Lung (tissue), 12 donors: ENCODE results near the gene STN1. TPM values are rescaled to one million over a fixed set of nuclear protein-coding genes. Genes with fewer than 3 reads are reported as not detected.
A peak's percentile ranks its signal among the peaks of the same experiment; 100 is the strongest.

Source experiments
- ATAC-seq: fragments of 200-7000 bp; cut with Tn5 transposase; one replicate; pipeline ENCODE4 v1.9.1; 2020; ENCODE audit warnings: moderate number of reproducible peaks; ENCODE audit not compliant: insufficient read depth, low FRiP score
- DNase-seq, 3 donors: peaks; one replicate each; pipeline ENCODE4 v3.0.0-alpha.2; 2013 to 2017
- H3K27ac ChIP-seq, 2 donors: one replicate each; pipeline ENCODE4 v1.5.1; 2013; ENCODE audit warnings: mild to moderate bottlenecking in 2 of 2, moderate library complexity in 2 of 2, control low read depth in 1 of 2, inconsistent platforms in 1 of 2, low read depth in 1 of 2, low read length in 1 of 2
- H3K27me3 ChIP-seq, 3 donors: one replicate each; pipeline ENCODE4 v1.5.1; 2013; ENCODE audit warnings: low read length in 2 of 3; ENCODE audit not compliant: control insufficient read depth in 3 of 3, insufficient read depth in 3 of 3
- H3K36me3 ChIP-seq, 4 donors: one replicate each; pipeline ENCODE4 v1.5.1; 2013; ENCODE audit warnings: low read length in 4 of 4, mild to moderate bottlenecking in 1 of 4, moderate library complexity in 1 of 4; ENCODE audit not compliant: control insufficient read depth in 4 of 4, insufficient read depth in 4 of 4
- H3K4me1 ChIP-seq, 5 donors: one replicate each; pipeline ENCODE4 v1.5.1; 2013; ENCODE audit warnings: low read length in 5 of 5, mild to moderate bottlenecking in 2 of 5, moderate library complexity in 1 of 5; ENCODE audit not compliant: control insufficient read depth in 5 of 5, insufficient read depth in 5 of 5
- H3K4me3 ChIP-seq: one replicate; pipeline ENCODE4 v1.5.1; 2013; ENCODE audit warnings: mild to moderate bottlenecking, control low read depth, moderate library complexity
- H3K9ac ChIP-seq, 2 donors: one replicate each; pipeline ENCODE4 v1.5.1; 2013; ENCODE audit warnings: low read length in 2 of 2, control low read depth in 1 of 2; ENCODE audit not compliant: insufficient read depth in 1 of 2
- H3K9me3 ChIP-seq, 4 donors: one replicate each; pipeline ENCODE4 v1.5.1; 2013; ENCODE audit warnings: low read length in 3 of 4, mild to moderate bottlenecking in 1 of 4, moderate library complexity in 1 of 4; ENCODE audit not compliant: control insufficient read depth in 4 of 4, insufficient read depth in 3 of 4
- CTCF ChIP-seq: IDR thresholded peaks from 2 replicates; pipeline ENCODE4 v1.5.1; 2012; ENCODE audit warnings: mild to moderate bottlenecking; ENCODE audit errors: control extremely low read depth, extremely low read depth
- WGBS, 2 donors: extraction: QIAGEN DNeasy Blood & Tissue Kit; methylation state at CpG; one replicate each; pipeline ENCODE4 v1.1.7; 2013; 5-methylcytosine and 5-hydroxymethylcytosine counted together
- polyA plus RNA-seq, 2 donors: library from polyadenylated mRNA; stranded (reverse); fragments of 200-250 nt; gene quantifications; one replicate each; pipeline ENCODE4 v1.2.1, GENCODE V29; 2013
- total RNA-seq, 2 donors: library from RNA; depleted of rRNA in 1 of 2; stranded (reverse); fragments of >200 nt in 1 of 2; gene quantifications; one replicate each; pipeline ENCODE4 v1.2.1, GENCODE V29; 2014 to 2021
- donor health status: control.
- donor health status: control.
- donor health status: Bipolar disorder and iron deficiency.
- donor health status: healthy.
- donor health status: DM: yes; HTN: yes; CAD: no.

Gene STN1
- total and polyA plus RNA-seq, 4 donors, result 26.5 to 43.8 (median 39.1) TPM

GRCh38 chr10:103894441-103894864 is 23.5 kb downstream of the STN1 start:
- Histone ChIP-seq H3K9ac (no peak overlapping the region), H3K27me3 (no peaks in the 10 kb centered on the region), H3K36me3 (peaks cover 8 to 37% (median 16%) of the 10 kb centered on the region in 4 donors), H3K27ac (peak overlapping the region; percentile 56 to 79), H3K4me3 (no peak overlapping the region), H3K9me3 (no peaks in the 10 kb centered on the region), H3K4me1 (peaks cover 11 to 53% (median 27%) of the 10 kb centered on the region in 5 donors)
- WGBS, 2 donors, result 30 to 55% methylated on average over 4 of the region's 4 CpGs
- TF ChIP-seq CTCF, result no peak
- ATAC-seq, result no peak
- peak; percentile 56 to 90 (median 89) for DNase-seq

DNA sequence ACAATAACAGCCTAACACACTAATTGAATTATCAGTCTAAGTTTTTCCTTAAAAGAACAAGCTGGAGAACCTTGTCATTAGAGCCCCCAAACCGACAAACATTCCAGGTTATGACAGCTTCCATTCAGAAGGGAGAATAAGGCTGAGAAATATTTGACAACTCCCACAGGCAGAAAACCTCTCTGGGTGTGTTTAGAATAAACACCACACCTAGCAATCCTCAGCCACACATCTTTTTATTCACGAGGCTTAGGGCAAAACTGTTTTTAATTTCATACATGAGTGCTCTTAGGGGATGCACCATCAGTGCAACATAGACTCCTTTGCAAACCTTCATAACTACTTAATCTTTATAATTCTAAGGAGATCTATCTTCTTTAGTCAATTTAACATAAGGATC is 24.2 kb downstream of the STN1 start:
- no peak for TF ChIP-seq CTCF
- H3K9me3 ChIP-seq, result no peaks in the 10 kb centered on the region
- no peaks in the 10 kb centered on the region for H3K27me3 ChIP-seq
- peak overlapping the region in 1 of 2 donors; percentile 33 for H3K9ac ChIP-seq
- no peak overlapping the region for H3K4me3 ChIP-seq
- DNase-seq (no peak), ATAC-seq (no peak)
- H3K36me3 ChIP-seq, result peaks cover 8 to 33% (median 13%) of the 10 kb centered on the region in 4 donors
- H3K4me1 ChIP-seq, result peaks cover 12 to 51% (median 27%) of the 10 kb centered on the region in 5 donors
- H3K27ac ChIP-seq, result peak overlapping the region; percentile 79 to 91
- WGBS, 2 donors, result 30 to 67% methylated on average over 2 of the region's 2 CpGs

DNA sequence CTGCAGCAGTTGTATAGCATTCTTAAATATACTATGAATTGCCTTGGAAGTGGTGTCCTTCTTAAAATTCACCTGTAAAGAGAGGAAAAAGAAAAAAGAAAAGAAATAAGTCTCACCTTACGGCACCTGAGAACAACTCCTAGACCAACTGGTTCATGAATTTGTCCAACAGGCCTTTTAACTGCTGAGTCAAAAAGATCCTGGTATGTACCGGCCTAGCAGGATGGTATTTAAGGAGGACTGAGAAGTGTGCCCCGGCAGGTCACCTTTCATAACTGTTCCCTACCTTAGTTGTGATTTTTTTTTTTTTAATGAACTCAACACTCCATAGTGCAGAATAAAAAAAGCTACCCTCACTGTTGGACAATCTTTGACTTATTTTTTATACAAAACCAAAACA is 25.8 kb downstream of the STN1 start:
- H3K9ac ChIP-seq, result no peak overlapping the region
- ATAC-seq, result no peak
- peaks cover 11 to 64% (median 31%) of the 10 kb centered on the region in 5 donors for H3K4me1 ChIP-seq
- no peak overlapping the region for H3K27ac ChIP-seq
- no peak for TF ChIP-seq CTCF
- no peaks in the 10 kb centered on the region for H3K9me3 ChIP-seq
- H3K4me3 ChIP-seq, result no peak overlapping the region
- WGBS, 2 donors, result 72 to 86% methylated on average over 3 of the region's 3 CpGs
- no peaks in the 10 kb centered on the region for H3K27me3 ChIP-seq
- peaks cover 2 to 31% (median 12%) of the 10 kb centered on the region in 4 donors for H3K36me3 ChIP-seq
- peak in 1 of 3 donors; percentile 49 for DNase-seq

GRCh38 chr10:103890688-103891087 is 27.3 kb downstream of the STN1 start:
- ATAC-seq, result no peak
- H3K9ac ChIP-seq, result peak overlapping the region in 1 of 2 donors; percentile 48
- peak overlapping the region; percentile 17 to 84 for H3K27ac ChIP-seq

More at GRCh38 chr10:103890688-103891087, 27.3 kb downstream of the STN1 start:
- 59 to 84% methylated on average over 2 of the region's 2 CpGs for WGBS, 2 donors
- Histone ChIP-seq H3K27me3 (no peaks in the 10 kb centered on the region), H3K4me1 (peaks cover 10 to 58% (median 24%) of the 10 kb centered on the region in 5 donors), H3K9me3 (no peaks in the 10 kb centered on the region), H3K4me3 (no peak overlapping the region), H3K36me3 (peaks cover 7 to 34% (median 16%) of the 10 kb centered on the region in 4 donors)
- no peak for TF ChIP-seq CTCF
- no peak for DNase-seq
